CD4-positive, alpha-beta T cell treated with Interleukin-2 at 100 ng/mL for 4 hours (primary cell): ENCODE results near the gene FBXL17.
"Not testable (repeated sequence)": the region's sequence is repeated elsewhere in the genome, so short reads cannot be mapped to it uniquely, and the experiment has no call there.

Source experiments
- DNase-seq: peaks from one replicate; pipeline ENCODE4 v3.0.0-alpha.2; 2020; ENCODE audit warnings: low spot score

Gene FBXL17

DNA sequence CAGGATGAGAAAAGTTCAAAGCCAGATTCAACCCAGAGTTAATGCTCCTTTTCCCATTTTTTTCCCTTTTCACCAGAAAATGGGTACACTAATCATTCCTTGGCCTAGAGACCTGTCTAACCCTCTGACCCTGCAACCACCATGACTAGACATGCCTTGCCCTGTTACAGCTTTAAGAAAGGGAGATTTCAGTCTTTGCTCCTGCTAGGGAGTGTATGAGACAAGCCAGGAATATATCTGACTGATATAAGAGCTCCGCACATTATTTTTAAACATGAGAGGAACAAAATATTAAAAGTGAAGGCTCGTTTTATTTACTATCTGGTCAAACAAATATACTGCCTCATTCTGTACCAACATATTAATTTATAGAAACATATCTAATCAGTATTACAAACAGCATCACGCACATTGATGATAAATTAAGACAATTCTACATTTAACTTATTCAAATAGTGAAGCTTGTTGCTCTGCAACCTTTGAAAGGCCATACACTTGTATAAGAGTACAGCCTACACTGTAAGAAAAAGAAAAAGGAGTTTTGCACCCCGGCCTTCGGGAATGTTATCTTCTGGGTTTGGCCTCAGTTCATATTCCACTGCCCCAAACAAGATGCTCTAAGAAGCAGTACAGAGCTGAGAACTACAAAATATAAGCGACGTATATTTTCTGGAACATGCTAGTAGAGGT lies 132.7 kb downstream of the FBXL17 start:
- no peak for DNase-seq

GRCh38 chr5:108238936-108239887 lies 142.7 kb downstream of the FBXL17 start:
- no peak for DNase-seq

DNA sequence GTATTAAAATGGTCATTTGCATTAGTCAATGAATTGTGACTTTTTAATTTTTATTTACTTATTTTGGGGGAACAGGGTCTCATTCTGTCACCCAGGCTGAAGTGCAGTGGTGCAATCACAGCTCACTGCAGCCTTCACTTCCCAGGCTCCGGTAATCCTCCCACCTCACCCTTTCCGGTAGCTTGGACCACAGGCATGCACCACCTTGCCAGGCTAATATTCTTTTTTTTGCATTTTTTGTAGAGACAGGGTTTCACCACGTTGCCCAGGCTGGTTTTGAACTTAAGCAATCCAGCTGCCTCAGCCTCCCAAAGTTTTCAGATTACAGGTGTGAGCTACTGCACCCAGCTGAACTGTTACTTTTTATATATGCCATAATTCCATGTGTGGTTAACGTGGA lies 143.4 kb downstream of the FBXL17 start:
- DNase-seq, result no peak

- no peak for DNase-seq
These were observed 148.2 kb downstream of the FBXL17 start for GRCh38 chr5:108233617-108234155.

GRCh38 chr5:108232805-108233204 lies 149.1 kb downstream of the FBXL17 start:
- DNase-seq, result no peak

DNA sequence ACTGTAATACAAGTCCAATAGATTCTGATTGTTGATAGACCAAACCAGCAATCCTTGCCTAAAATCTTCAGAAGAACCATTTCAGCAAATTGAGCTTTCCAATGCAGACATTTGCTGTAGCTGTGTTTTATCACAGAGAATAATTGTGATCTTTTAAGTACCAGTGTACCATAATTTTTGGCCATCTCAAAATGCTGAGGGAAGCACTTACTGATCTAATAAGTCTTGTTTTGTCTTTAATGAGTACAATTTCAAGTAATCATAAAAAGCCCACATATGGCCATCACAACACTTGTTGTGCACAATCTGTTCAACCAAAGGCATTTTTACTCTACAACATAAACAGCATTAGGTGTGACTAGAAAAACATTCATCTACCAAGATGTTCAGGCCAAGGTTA lies 159.9 kb downstream of the FBXL17 start:
- no peak for DNase-seq

DNA sequence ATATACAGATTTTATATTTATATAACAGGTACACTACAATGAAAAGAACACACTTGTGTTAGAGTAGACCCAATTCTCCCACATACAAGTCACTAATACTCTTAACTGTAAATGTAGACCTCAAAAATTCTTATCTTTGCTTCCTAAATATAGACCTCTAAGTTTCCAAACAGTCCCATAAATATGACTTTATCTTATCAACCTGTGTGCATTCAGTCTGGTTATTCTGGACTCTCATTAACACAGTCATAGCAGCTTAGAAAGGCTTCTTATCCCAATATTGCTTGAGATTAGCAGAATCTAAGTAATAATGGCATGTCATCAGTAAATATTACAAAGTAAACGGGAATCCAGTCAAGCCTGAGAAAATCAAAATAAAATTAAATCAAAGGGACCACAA lies 161.1 kb downstream of the FBXL17 start:
- DNase-seq, result no peak

- no peak for DNase-seq
These were observed 165.0 kb downstream of the FBXL17 start for GRCh38 chr5:108216890-108217289.

- DNase-seq, result no peak
These were observed 167.0 kb downstream of the FBXL17 start for GRCh38 chr5:108214857-108215256.

- no peak for DNase-seq
These were observed 169.0 kb downstream of the FBXL17 start for GRCh38 chr5:108212775-108213346.

DNA sequence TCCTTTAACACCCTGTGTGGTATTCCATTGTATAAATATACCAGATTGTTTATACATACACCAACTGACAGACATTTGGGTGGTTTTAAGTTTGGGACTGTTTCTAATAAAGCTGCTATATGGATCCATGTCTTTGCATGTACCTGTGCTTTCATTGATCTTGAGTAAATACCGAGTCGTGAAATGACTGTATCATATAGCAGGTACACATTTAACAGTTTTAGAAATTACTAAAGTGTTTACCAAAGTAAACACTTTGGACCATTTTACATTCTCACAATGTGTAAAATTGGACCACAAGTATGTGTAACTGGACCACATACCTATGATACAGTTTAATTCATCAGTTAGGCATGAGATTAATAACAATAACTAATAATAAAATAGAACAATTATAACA lies 175.2 kb downstream of the FBXL17 start:
- DNase-seq, result no peak

GRCh38 chr5:108201721-108202120 lies 180.2 kb downstream of the FBXL17 start:
- no peak for DNase-seq

DNA sequence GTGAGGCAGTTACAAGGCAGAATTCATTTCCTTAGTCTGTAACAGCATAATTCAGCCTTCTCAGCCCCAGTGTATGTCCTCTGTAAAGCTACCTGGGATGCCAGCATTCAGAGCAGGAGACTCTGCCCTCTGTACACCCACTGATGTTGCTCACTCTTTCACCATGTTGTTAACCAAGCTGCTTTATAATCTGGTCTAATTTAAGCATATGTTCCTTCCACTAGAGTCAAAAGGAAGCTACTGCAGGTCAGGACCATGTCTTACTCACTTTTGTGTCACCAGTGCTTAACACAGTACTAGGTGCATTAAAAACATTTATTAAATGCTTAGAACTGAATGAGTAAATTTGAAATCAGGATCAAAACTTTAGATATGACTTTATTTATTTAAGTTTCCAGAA lies 185.6 kb downstream of the FBXL17 start:
- DNase-seq, result no peak

GRCh38 chr5:108193021-108193795 lies 188.7 kb downstream of the FBXL17 start:
- no peak for DNase-seq

GRCh38 chr5:108184940-108185339 lies 197.0 kb downstream of the FBXL17 start:
- DNase-seq, result no peak

DNA sequence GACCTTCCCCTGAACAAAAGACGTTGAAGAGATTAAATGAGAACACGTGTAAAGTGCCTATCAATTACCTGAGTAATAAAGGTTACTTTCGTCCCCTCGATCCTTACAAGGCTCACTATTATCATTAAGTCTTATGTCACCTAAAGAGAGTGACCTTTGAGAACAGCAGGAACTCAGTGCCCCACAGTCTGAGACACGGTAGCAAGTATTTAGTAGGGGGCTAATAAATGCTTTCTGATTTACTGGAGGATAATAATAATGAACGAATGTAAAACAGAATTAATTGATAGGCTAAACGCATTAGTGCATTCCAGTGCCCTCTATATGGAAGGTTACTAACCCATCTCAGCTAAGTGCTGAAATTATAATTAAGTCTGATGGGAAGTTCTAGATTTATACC lies 199.9 kb downstream of the FBXL17 start:
- no peak for DNase-seq

GRCh38 chr5:108174286-108174685 lies 207.6 kb downstream of the FBXL17 start:
- no peak for DNase-seq

DNA sequence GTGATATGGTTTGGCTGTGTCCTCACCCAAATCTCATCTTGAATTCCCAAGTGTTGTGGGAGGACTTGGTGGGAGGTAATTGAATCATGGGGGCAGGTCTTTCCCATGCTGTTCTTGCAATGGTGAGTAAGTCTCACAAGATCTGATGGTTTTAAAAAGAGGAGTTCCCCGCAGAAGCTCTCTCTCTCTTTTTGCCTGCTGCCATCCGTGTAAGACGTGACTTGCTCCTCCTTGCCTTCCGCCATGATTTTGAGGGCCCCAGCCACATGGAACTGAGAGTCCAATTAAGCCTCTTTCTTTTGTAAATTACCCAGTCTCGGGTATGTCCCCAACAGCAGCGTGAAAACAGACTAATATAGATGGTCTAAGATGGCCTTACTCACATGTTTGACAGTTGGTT lies 210.1 kb downstream of the FBXL17 start:
- no peak for DNase-seq

DNA sequence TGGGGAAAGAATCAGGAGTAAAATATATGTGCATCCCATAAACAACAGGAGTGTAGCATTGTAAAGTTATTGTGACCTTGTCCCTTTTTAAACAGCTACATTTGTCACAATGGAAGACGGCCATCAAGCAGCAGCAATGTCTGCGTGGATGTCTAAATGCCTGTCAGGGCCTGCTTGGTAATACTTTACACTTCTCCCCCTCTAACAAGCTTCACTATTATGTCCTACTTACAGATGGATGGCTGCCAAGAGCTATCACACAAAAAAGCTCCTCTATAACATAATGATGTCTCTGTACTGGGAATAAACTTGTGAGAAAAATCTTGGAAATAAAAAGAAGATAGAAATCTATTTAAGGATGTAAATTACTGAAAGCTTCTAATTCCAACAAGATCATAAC lies 213.0 kb downstream of the FBXL17 start:
- DNase-seq, result no peak

- DNase-seq, result no peak
These were observed 214.7 kb downstream of the FBXL17 start for GRCh38 chr5:108167174-108167573.

- no peak for DNase-seq
These were observed 217.3 kb downstream of the FBXL17 start for GRCh38 chr5:108164574-108164973.

DNA sequence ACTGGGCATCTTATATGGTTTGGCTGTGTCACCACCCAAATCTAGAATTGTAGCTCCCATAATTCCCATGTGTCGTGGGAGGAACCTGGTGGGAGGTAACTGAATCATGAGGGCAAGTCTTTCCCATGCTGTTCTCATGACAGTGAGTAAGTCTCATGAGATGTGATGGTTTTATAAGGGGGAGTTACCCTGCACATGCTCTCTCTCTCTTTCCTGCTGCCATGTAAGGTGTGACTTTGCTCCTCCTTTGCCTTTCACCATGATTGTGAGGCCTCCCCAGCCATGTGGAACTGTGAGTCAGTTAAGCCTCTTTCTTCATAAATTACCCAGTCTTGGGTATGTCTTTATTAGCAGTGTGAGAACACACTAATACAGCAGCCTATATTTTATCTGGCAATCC lies 229.0 kb downstream of the FBXL17 start:
- DNase-seq, result not testable (repeated sequence)
